GM12892 (cell line): ENCODE results near the gene SPAG17.

Experiments
- POLR2A ChIP-seq: IDR thresholded peaks from 2 replicates; pipeline ENCODE4 v1.6.1; 2011; ENCODE audit warnings: low read depth, low read length, control low read depth
- POLR2AphosphoS5 ChIP-seq: IDR thresholded peaks from 2 replicates; pipeline ENCODE4 v1.6.1; 2011; ENCODE audit warnings: low read depth, low read length, control low read depth
- TAF1 ChIP-seq: IDR thresholded peaks from 2 replicates; pipeline ENCODE4 v1.6.1; 2011; ENCODE audit warnings: low read depth, mild to moderate bottlenecking, control low read depth, low read length, borderline replicate concordance

DNA sequence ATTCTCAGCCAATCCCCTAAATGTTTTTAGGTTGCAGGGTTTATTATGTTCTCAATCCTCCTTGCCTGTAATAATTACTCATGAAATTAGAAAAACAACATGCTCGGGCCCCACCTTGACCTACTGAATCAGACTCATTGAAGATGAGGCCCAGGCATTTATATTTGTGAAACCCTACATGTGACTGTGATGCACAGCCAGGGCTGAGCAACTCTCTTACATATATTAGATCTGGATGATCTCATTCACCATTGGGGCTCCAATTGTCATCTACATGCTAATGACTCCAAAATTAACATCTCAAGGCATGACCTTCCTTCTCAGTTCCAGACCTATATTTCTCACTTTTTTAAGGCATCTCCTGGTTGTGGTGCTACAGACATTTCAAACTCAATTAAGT, 152.1 kb downstream of the SPAG17 start:
- no peak for TF ChIP-seq POLR2A
- no peak for TF ChIP-seq POLR2AphosphoS5
- no peak for TF ChIP-seq TAF1
